Fibroblast of lung (primary cell): ENCODE results near the gene TAF1D. TPM values are rescaled to one million over a fixed set of nuclear protein-coding genes. Genes with fewer than 3 reads are reported as not detected.

ENCODE experiments used
- DNase-seq, 2 donors: peaks; one replicate each; pipeline versions ENCODE4 v3.0.0 to v3.0.0-alpha.2; 2010; ENCODE audit warnings: low read depth in 2 of 2
- H2AFZ ChIP-seq: 2 replicates; pipeline ENCODE4 v1.5.1; 2012; ENCODE audit warnings: low read length, control low read depth, inconsistent platforms
- H3K27ac ChIP-seq: 2 replicates; pipeline ENCODE4 v1.5.1; 2011; ENCODE audit warnings: low read length, control low read depth; ENCODE audit not compliant: insufficient read depth
- H3K27me3 ChIP-seq: 2 replicates; pipeline ENCODE4 v1.5.1; 2011; ENCODE audit warnings: mild to moderate bottlenecking, low read length; ENCODE audit not compliant: control insufficient read depth, insufficient read depth
- H3K36me3 ChIP-seq: 2 replicates; pipeline ENCODE4 v1.5.1; 2011; ENCODE audit warnings: low read length; ENCODE audit not compliant: control insufficient read depth, insufficient read depth
- H3K4me1 ChIP-seq: 2 replicates; pipeline ENCODE4 v1.5.1; 2011; ENCODE audit warnings: low read length; ENCODE audit not compliant: control insufficient read depth, insufficient read depth; ENCODE audit errors: extremely low read depth
- H3K4me2 ChIP-seq: 2 replicates; pipeline ENCODE4 v1.5.1; 2011; ENCODE audit warnings: low read length, control low read depth; ENCODE audit not compliant: insufficient read depth; ENCODE audit errors: extremely low read depth
- H3K4me3 ChIP-seq, 4 experiments: fragments of 200-600 bp in 1 of 4; sonication (generic) in 1 of 4; replicated peaks in 1 of 4; 2 replicates each; pipeline ENCODE4 v1.5.1; 2011 to 2016; ENCODE audit warnings: low read length in 4 of 4, low read depth in 3 of 4, mild to moderate bottlenecking in 3 of 4, control low read depth in 2 of 4, inconsistent platforms in 1 of 4, mixed read lengths in 1 of 4; ENCODE audit not compliant: insufficient read depth in 1 of 4; ENCODE audit errors: control extremely low read depth in 1 of 4
- H3K79me2 ChIP-seq: 2 replicates; pipeline ENCODE4 v1.5.1; 2012; ENCODE audit warnings: mild to moderate bottlenecking, low read length, inconsistent platforms; ENCODE audit not compliant: control insufficient read depth, insufficient read depth
- H3K9ac ChIP-seq: 2 replicates; pipeline ENCODE4 v1.5.1; 2011; ENCODE audit warnings: mild to moderate bottlenecking, low read length, control low read depth; ENCODE audit not compliant: insufficient read depth
- H3K9me3 ChIP-seq: 2 replicates; pipeline ENCODE4 v1.5.1; 2012; ENCODE audit warnings: low read depth, low read length; ENCODE audit not compliant: control insufficient read depth, insufficient read depth
- H4K20me1 ChIP-seq: 2 replicates; pipeline ENCODE4 v1.5.1; 2011; ENCODE audit warnings: low read length; ENCODE audit not compliant: control insufficient read depth, insufficient read depth; ENCODE audit errors: extremely low read depth
- CTCF ChIP-seq, 2 donors: IDR thresholded peaks in 1 of 2; conservative IDR thresholded peaks in 1 of 2; 1 replicate in 1 of 2; 2 replicates in 1 of 2; pipeline ENCODE4 v1.5.1; 2011 to 2012; ENCODE audit warnings: low read length in 2 of 2, control low read depth in 1 of 2, inconsistent platforms in 1 of 2, low read depth in 1 of 2, mild to moderate bottlenecking in 1 of 2
- EZH2 ChIP-seq: IDR thresholded peaks from 2 replicates; pipeline ENCODE4 v1.5.1; 2012; ENCODE audit warnings: low read length, control low read depth, mild to moderate bottlenecking; ENCODE audit errors: missing control alignments
- polyA plus RNA-seq, 2 donors: library from polyadenylated mRNA; depleted of rRNA in 1 of 2; stranded (reverse) in 1 of 2; unstranded in 1 of 2; fragments of >200 nt; gene quantifications; 2 replicates each; pipeline ENCODE4 v1.2.1, GENCODE V29; 2011 to 2012; ENCODE audit warnings: missing spikeins in 1 of 2
- total RNA-seq: library from RNA; depleted of rRNA; stranded (reverse); fragments of >200 nt; gene quantifications from 2 replicates; pipeline ENCODE4 v1.2.1, GENCODE V29; 2014

The TAF1D gene
- total and polyA plus RNA-seq, 2 donors (not counting 1 experiment from before 2014, with no cell fraction given): 78.5 to 111 TPM

DNA sequence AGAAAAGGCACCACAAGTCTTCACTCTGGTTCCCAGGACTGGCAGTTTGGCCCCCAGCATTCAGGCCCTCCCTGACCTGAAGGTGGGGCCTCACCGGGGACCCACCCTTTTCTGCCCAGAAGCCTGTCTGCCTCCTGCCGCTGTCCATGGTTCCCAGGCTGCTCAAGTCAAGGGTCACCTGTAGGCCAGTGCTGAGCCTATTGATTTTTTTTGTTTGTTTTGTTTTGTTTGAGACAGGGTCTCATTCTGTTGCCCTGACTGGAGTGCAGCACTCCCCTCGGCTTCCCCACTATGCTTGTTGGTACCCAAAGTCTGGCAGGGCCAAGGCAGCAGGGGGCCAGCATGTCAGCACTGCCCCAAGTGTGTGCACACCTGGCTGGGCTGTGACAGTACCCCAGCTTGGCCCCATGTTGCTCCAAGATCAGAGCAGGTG, 31.8 kb upstream of the TAF1D start:
- no peak overlapping the region for H3K27ac ChIP-seq
- no peak overlapping the region for H3K4me2 ChIP-seq
- H3K9me3 ChIP-seq: no peaks in the 10 kb centered on the region
- H3K9ac ChIP-seq: no peak overlapping the region
- TF ChIP-seq CTCF (conservative IDR thresholded peaks at IDR 0.05 in 1 of 2, IDR thresholded peaks at IDR 0.05 in 1 of 2; ENCODE audit: low read depth in 1 of 2, low read length in 2 of 2): no peak
- TF ChIP-seq EZH2: no peak
- H2AFZ ChIP-seq: no peak overlapping the region
- H3K4me1 ChIP-seq: no peaks in the 10 kb centered on the region
- H4K20me1 ChIP-seq: no peaks in the 10 kb centered on the region
- no peak for DNase-seq
- H3K4me3 ChIP-seq: no peak overlapping the region
- H3K27me3 ChIP-seq: no peaks in the 10 kb centered on the region
- H3K36me3 ChIP-seq: no peaks in the 10 kb centered on the region
- H3K79me2 ChIP-seq: no peaks in the 10 kb centered on the region

GRCh38 chr11:93772123-93772522, 30.8 kb upstream of the TAF1D start:
- no peak overlapping the region for H2AFZ ChIP-seq
- H3K27me3 ChIP-seq: no peaks in the 10 kb centered on the region
- no peaks in the 10 kb centered on the region for H3K79me2 ChIP-seq
- H4K20me1 ChIP-seq: no peaks in the 10 kb centered on the region
- no peak overlapping the region for H3K27ac ChIP-seq
- no peak for TF ChIP-seq CTCF (conservative IDR thresholded peaks at IDR 0.05 in 1 of 2, IDR thresholded peaks at IDR 0.05 in 1 of 2; ENCODE audit: low read depth in 1 of 2, low read length in 2 of 2)
- TF ChIP-seq EZH2: no peak
- peak in 1 of 2 donors; percentile 5 for DNase-seq
- H3K9me3 ChIP-seq: no peaks in the 10 kb centered on the region
- no peak overlapping the region for H3K4me2 ChIP-seq
- H3K36me3 ChIP-seq: no peaks in the 10 kb centered on the region
- H3K4me1 ChIP-seq: no peaks in the 10 kb centered on the region
- no peak overlapping the region for H3K4me3 ChIP-seq
- no peak overlapping the region for H3K9ac ChIP-seq

DNA sequence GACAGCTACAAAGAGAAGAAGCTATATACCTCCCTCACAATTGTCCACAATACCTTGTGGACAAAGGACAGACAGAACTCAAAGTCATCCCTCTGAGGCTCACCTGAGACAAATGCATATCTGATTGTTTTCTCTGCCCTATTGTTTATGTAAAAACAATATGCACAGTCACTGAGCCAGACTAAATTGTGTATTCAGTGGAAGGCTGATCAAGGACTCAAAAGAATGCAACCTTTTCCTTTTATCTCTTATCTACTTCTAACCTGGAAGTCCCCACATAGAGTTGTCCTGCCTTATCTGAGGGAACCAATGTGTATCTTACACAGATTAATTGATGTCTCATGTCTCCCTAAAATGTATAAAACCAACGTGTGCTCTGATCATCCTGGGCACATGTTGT, 28.9 kb upstream of the TAF1D start:
- H3K27me3 ChIP-seq: no peaks in the 10 kb centered on the region
- no peak overlapping the region for H3K4me2 ChIP-seq
- no peak overlapping the region for H3K27ac ChIP-seq
- TF ChIP-seq CTCF (conservative IDR thresholded peaks at IDR 0.05 in 1 of 2, IDR thresholded peaks at IDR 0.05 in 1 of 2; ENCODE audit: low read depth in 1 of 2, low read length in 2 of 2): no peak
- TF ChIP-seq EZH2: no peak
- no peak for DNase-seq
- no peaks in the 10 kb centered on the region for H3K79me2 ChIP-seq
- no peaks in the 10 kb centered on the region for H4K20me1 ChIP-seq
- no peak overlapping the region for H3K4me3 ChIP-seq
- H3K9ac ChIP-seq: no peak overlapping the region
- H3K4me1 ChIP-seq: no peaks in the 10 kb centered on the region
- no peaks in the 10 kb centered on the region for H3K36me3 ChIP-seq
- H2AFZ ChIP-seq: no peak overlapping the region
- H3K9me3 ChIP-seq: no peaks in the 10 kb centered on the region
